ENCODE measurements around the gene SP140L.

GRCh38 chr2:230430957-230431910, 104.2 kb downstream of the SP140L start:
- TF ChIP-seq EZH2 (IDR thresholded peaks at IDR 0.05; ENCODE audit: borderline replicate concordance, control insufficient read depth, low read depth, low read length) = no peak
- TF ChIP-seq GABPA (IDR thresholded peaks at IDR 0.05; ENCODE audit: low read depth) = no peak
- no peak for TF ChIP-seq CTCF (IDR thresholded peaks at IDR 0.05 in 2 of 3, conservative IDR thresholded peaks at IDR 0.05 in 1 of 3; ENCODE audit: control insufficient read depth in 2 of 3, extremely low read depth in 1 of 3, insufficient read depth in 1 of 3, low read depth in 3 of 3, low read length in 3 of 3)
- TF ChIP-seq CREM (IDR thresholded peaks at IDR 0.05; ENCODE audit: low read depth) = no peak
- TF ChIP-seq EGR1 (IDR thresholded peaks at IDR 0.05; ENCODE audit: borderline replicate concordance in 1 of 2, low read depth in 2 of 2, low read length in 2 of 2) = no peak
- TF ChIP-seq TAF1 (IDR thresholded peaks at IDR 0.05; ENCODE audit: borderline replicate concordance, low read depth, low read length) = no peak
- no peak for TF ChIP-seq KDM1A (IDR thresholded peaks at IDR 0.05; ENCODE audit: borderline replicate concordance)
- no peak for TF ChIP-seq RCOR1 (conservative IDR thresholded peaks at IDR 0.05; ENCODE audit: low read depth, low read length)
- no peak for TF ChIP-seq MAX (IDR thresholded peaks at IDR 0.05; ENCODE audit: low read depth, low read length)
- TF ChIP-seq BHLHE40 (IDR thresholded peaks at IDR 0.05; ENCODE audit: borderline replicate concordance in 1 of 2, low read depth in 2 of 2, low read length in 1 of 2) = no peak

Measured in GM12878 (cell line).